Activated naive CD4-positive, alpha-beta T cell (primary cell): Measurements from ENCODE around the gene NTM.

Experiments
- DNase-seq, 4 experiments: peaks; one replicate each; lab custom pipeline; 2025; lab: John Stamatoyannopoulos, UW

NTM gene

GRCh38 chr11:131601586-131601985 is 231.2 kb downstream of the NTM start:
- no peak for DNase-seq

GRCh38 chr11:131602431-131602830 is 232.0 kb downstream of the NTM start:
- DNase-seq, result no peak

GRCh38 chr11:131606811-131607335 is 236.5 kb downstream of the NTM start:
- DNase-seq, result no peak

- no peak for DNase-seq
Observed at GRCh38 chr11:131609337-131609736, 238.9 kb downstream of the NTM start.

GRCh38 chr11:131609921-131610320 is 239.5 kb downstream of the NTM start:
- DNase-seq, result no peak

GRCh38 chr11:131611322-131611721 is 240.9 kb downstream of the NTM start:
- DNase-seq, result no peak

- DNase-seq, result no peak
Observed at GRCh38 chr11:131612533-131612932, 242.1 kb downstream of the NTM start.

- no peak for DNase-seq
Observed at GRCh38 chr11:131614631-131615030, 244.2 kb downstream of the NTM start.

- DNase-seq, result no peak
Observed at GRCh38 chr11:131615611-131616010, 245.2 kb downstream of the NTM start.

- DNase-seq, result no peak
Observed at GRCh38 chr11:131616481-131617140, 246.2 kb downstream of the NTM start.

GRCh38 chr11:131618201-131618600 is 247.8 kb downstream of the NTM start:
- no peak for DNase-seq

- DNase-seq, result no peak
Observed at GRCh38 chr11:131622193-131622592, 251.8 kb downstream of the NTM start.

GRCh38 chr11:131624531-131624930 is 254.1 kb downstream of the NTM start:
- DNase-seq, result no peak

- DNase-seq, result no peak
Observed at GRCh38 chr11:131626788-131627187, 256.4 kb downstream of the NTM start.

- DNase-seq, result no peak
Observed at GRCh38 chr11:131628739-131629138, 258.3 kb downstream of the NTM start.

- DNase-seq, result no peak
Observed at GRCh38 chr11:131629925-131630540, 259.6 kb downstream of the NTM start.

- no peak for DNase-seq
Observed at GRCh38 chr11:131632971-131633370, 262.6 kb downstream of the NTM start.

- DNase-seq, result no peak
Observed at GRCh38 chr11:131633921-131634715, 263.7 kb downstream of the NTM start.

- no peak for DNase-seq
Observed at GRCh38 chr11:131637469-131638175, 267.2 kb downstream of the NTM start.

GRCh38 chr11:131638889-131639288 is 268.5 kb downstream of the NTM start:
- DNase-seq, result no peak

- no peak for DNase-seq
Observed at GRCh38 chr11:131640320-131640719, 269.9 kb downstream of the NTM start.
